Anterior cingulate cortex (tissue), 58 donors: ENCODE measurements around the gene TOX3.

Experiments
- DNase-seq, 58 donors: peaks; one replicate each; lab custom pipeline; 2025; lab: John Stamatoyannopoulos, UW

The TOX3 gene

GRCh38 chr16:52539191-52539590, 7.8 kb downstream of the TOX3 start:
- no peak for DNase-seq

GRCh38 chr16:52538511-52538910, 8.4 kb downstream of the TOX3 start:
- DNase-seq, result no peak

- DNase-seq, result no peak
Observed at GRCh38 chr16:52537516-52537915, 9.4 kb downstream of the TOX3 start.

- no peak for DNase-seq
Observed at GRCh38 chr16:52535076-52535475, 11.9 kb downstream of the TOX3 start.

- DNase-seq, result no peak
Observed at GRCh38 chr16:52533296-52533695, 13.6 kb downstream of the TOX3 start.

- DNase-seq, result no peak
Observed at GRCh38 chr16:52532384-52532783, 14.6 kb downstream of the TOX3 start.

- no peak for DNase-seq
Observed at GRCh38 chr16:52529226-52529625, 17.7 kb downstream of the TOX3 start.

- DNase-seq, result no peak
Observed at GRCh38 chr16:52528393-52529065, 18.4 kb downstream of the TOX3 start.

GRCh38 chr16:52526830-52527229, 20.1 kb downstream of the TOX3 start:
- DNase-seq, result no peak

GRCh38 chr16:52526116-52526828, 20.7 kb downstream of the TOX3 start:
- no peak for DNase-seq

- no peak for DNase-seq
Observed at GRCh38 chr16:52521570-52521969, 25.4 kb downstream of the TOX3 start.

- no peak for DNase-seq
Observed at GRCh38 chr16:52518884-52519283, 28.1 kb downstream of the TOX3 start.

GRCh38 chr16:52515068-52515671, 31.8 kb downstream of the TOX3 start:
- DNase-seq, result no peak

- DNase-seq, result no peak
Observed at GRCh38 chr16:52512297-52512987, 34.5 kb downstream of the TOX3 start.

GRCh38 chr16:52501746-52502145, 45.2 kb downstream of the TOX3 start:
- no peak for DNase-seq

- no peak for DNase-seq
Observed at GRCh38 chr16:52500963-52501362, 46.0 kb downstream of the TOX3 start.

- DNase-seq, result no peak
Observed at GRCh38 chr16:52499060-52499440, 47.9 kb downstream of the TOX3 start.

GRCh38 chr16:52498328-52499059, 48.4 kb downstream of the TOX3 start:
- DNase-seq, result peak in 22 of 58 donors; percentile 2 to 40 (median 12)

- DNase-seq, result peak in 1 of 58 donors; percentile 16
Observed at GRCh38 chr16:52497067-52497816, 49.7 kb downstream of the TOX3 start.
